Left lobe of liver (tissue), 2 donors: ENCODE results near the gene ABHD15. TPM values are rescaled to one million over a fixed set of nuclear protein-coding genes. Genes with fewer than 3 reads are reported as not detected.

Experiments used
- ATAC-seq: fragments of 200-7000 bp; cut with Tn5 transposase; one replicate; pipeline ENCODE4 v1.9.1; 2020; ENCODE audit warnings: mild to moderate bottlenecking, moderate library complexity
- DNase-seq: peaks from one replicate; pipeline ENCODE4 v3.0.0-alpha.2; 2020; ENCODE audit warnings: low spot score
- total RNA-seq: library from RNA; stranded (reverse); gene quantifications from one replicate; pipeline ENCODE4 v1.2.1, GENCODE V29; 2021
- donor health status: DM: no; HTN: no; CAD: no; lungs with moderate emphysema.
- donor health status: DM: no; HTN: yes; CAD: no.

ABHD15 gene
- total RNA-seq, 1 donor from 2014 or later: 31.2 TPM

GRCh38 chr17:29595107-29595942 is 28.5 kb upstream of the ABHD15 start:
- ATAC-seq: no peak
- no peak for DNase-seq

DNA sequence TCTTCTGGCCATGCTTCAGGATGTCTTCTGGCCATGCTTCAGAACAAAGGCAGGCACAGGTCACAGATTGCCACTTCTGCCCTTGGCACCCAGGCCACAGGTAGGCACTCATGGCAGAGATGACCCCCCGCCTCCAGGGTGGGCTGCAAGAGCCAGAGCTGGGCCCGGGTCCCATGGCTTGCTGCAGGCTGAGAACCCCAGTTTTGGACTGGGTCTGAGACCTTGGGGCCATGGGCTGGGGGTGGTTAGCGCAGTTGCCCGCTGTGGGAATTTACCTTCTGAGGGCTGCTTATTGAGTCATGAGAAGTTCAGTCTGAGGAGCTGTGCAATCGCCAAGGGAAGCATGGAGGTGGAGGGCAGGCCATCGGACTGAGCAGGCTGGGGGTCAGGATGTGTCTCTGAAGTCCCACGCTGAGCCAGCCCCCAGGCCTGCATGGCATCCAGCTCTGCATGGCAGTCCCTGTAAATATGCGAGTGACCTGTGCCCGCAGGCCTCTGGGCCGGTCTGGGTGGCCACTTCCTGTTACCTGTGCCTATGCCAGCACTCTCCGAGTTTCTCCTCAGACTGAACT is 27.8 kb upstream of the ABHD15 start:
- ATAC-seq (no peak), DNase-seq (no peak)

GRCh38 chr17:29593591-29594518 is 27.0 kb upstream of the ABHD15 start:
- ATAC-seq: no peak
- DNase-seq: no peak

DNA sequence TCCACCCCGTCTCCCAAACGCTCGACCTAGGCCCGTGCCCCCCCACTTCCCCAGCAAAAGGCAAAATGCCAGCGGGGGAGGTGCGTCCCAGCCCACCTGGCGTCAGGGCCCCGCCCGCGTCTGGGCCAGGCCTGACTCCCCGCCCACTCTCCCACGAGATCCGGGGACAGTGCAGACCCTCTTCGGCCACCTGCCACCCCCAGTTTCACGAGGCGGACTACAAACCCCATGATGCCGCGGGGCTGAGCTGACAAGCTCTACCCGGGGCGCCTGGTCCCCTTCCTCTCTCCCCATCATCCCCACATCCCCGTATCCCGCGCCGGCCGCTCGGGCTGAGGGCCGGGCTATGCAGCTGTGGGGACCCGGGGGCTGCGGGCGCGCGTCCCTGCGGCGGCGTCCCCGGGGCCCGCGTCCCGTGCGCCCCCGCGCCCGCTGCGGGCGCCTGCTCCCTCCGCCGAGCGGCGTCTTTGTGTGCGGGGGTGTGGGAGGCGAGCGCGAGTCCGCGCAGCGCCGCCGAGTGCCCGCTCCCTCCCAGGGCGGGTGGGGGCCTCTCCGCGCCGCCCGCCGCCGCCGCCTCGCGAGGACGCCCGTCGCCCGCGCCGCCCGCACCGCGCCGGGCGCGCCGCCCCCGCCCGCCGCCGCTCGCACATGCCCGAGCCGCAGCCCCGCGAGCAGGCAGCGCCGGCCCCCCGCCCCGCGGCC is 26.2 kb upstream of the ABHD15 start, which contains the start of gene ANKRD13B:
ANKRD13B (plus strand) TSS at position 283 of the 702 bp plus-strand sequence. CDS start 490 bp downstream, outside the sequence.
- ATAC-seq (no peak), DNase-seq (no peak)

GRCh38 chr17:29591737-29592608 is 25.1 kb upstream of the ABHD15 start:
- ATAC-seq: peak; percentile 67

GRCh38 chr17:29591146-29591736 is 24.4 kb upstream of the ABHD15 start:
- peak; percentile 8 for ATAC-seq
- no peak for DNase-seq

More at GRCh38 chr17:29591737-29592608, 25.1 kb upstream of the ABHD15 start:
- DNase-seq: peak; percentile 80

DNA sequence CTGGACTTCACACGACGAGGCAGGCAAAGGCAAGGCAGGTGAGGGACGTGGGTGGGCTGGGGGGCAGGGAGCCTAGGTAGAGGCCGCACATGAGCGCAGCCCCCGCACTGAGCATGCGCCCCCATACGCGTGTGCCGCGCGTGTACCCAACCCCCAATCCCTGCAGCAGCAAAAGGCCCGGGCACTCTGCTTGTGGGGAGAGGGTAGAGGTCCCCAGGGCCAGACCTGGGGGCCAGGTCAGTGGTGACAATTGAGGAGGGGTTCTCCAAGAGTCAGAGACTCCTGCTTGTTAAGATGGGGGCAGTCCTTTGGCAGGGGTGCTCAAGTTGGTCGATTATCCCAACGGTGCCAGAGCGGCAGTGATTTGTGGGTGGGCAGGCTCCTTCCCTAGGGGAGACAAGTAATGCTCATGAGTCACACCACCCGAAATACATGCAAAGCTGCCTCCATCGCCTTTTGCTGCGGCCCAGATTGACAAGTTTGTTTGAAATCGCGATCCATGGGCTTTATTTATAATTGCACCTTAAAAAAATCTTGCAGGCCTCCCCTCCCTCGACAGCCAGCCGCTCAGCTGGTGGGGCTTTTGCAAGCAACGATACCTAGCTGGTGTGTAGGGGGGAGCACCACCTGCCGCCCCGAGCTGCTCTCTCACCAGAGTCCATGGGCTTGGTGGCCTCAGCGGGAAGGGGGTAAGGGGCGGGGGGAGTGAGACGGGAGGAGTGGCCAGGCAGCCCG is 23.7 kb upstream of the ABHD15 start:
- no peak for ATAC-seq
- no peak for DNase-seq

DNA sequence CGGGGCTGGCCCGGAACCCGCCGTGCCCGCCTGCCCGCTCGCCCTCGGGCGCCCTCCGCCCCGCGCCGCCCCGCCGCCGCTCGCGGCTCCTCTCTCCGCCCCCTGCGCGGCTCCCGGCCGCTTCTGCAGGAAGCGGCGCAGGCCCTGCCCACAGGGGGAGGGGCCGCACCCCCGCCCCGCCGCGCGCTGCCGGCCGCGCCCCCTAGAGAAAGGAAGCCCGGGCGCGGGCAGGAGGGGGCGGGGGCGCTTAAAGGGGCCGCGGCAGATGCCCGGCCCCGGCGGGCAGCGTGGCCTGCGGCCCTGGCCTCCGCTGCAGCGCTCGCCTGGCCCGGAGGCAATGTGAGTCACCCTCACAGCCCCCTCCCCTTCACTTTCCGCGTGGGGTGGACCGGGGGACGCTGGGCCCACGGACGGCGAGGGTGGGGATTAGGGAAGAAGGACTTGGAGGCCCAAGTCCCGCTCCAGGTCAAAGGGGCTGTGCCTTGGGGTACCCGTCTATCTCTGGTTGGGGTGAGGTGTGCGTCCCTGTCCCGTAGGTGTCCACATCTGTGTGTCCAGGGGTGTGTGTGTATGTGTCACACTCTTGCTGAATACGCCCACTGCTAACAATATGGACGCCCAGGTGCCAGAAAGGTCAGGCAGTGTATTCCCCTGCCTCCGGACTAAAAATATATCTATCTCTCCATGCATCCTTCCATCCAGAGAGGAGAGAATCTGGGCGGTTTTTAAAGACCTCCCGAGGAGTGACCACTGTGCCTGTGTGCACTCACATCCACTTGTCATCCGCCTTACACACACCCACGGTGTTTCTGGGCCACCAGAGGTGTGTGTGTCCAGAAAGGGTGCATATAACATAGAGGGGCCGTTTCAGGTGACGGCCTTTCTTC is 22.9 kb upstream of the ABHD15 start, which contains the start of gene GIT1:
GIT1 (minus strand) TSS at position 125 of the 887 bp plus-strand sequence. CDS start 270 bp downstream, outside the sequence.
- ATAC-seq: peak; percentile 89
- DNase-seq: peak; percentile 88

- ATAC-seq (peak; percentile 3), DNase-seq (peak; percentile 60)
These were observed 21.9 kb upstream of the ABHD15 start for GRCh38 chr17:29588562-29589411.

GRCh38 chr17:29588017-29588561 is 21.3 kb upstream of the ABHD15 start:
- no peak for DNase-seq
- ATAC-seq: no peak

- DNase-seq (no peak), ATAC-seq (no peak)
These were observed 20.8 kb upstream of the ABHD15 start for GRCh38 chr17:29587591-29587990.

- DNase-seq: no peak
- no peak for ATAC-seq
These were observed 20.0 kb upstream of the ABHD15 start for GRCh38 chr17:29586676-29587469.

DNA sequence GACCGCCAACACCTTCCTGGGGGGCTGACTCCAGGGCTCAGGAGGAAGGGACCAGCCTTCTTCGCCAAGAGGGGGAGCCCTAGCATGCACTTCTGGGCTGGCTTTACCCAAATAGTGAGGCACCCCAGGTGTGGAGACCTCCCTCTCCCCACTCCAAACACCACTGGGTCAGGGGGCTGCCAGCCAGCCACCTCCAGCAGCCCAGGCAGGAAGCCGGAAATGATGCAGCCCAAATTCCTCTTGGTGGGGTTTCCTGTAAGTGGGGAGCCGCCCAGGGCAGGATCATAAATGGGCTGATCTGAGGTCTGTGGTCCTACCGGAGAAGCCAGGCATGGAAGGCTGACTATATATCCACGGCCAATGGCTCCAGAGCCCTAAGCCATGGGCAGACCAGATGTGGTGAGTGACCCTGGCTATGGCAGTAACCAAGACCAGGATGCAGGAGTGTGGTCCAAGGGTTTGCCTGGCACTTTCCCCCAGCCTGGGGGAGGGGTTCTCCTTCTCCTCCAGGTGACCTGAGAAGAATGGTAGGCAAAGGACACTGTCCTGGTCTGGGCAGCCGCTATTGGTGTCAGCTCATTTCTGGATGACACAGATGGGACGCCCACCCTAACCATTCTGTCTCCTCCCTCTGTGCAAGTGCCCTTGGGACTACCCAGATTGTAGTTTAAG is 18.4 kb upstream of the ABHD15 start:
- DNase-seq: peak; percentile 45
- no peak for ATAC-seq

DNA sequence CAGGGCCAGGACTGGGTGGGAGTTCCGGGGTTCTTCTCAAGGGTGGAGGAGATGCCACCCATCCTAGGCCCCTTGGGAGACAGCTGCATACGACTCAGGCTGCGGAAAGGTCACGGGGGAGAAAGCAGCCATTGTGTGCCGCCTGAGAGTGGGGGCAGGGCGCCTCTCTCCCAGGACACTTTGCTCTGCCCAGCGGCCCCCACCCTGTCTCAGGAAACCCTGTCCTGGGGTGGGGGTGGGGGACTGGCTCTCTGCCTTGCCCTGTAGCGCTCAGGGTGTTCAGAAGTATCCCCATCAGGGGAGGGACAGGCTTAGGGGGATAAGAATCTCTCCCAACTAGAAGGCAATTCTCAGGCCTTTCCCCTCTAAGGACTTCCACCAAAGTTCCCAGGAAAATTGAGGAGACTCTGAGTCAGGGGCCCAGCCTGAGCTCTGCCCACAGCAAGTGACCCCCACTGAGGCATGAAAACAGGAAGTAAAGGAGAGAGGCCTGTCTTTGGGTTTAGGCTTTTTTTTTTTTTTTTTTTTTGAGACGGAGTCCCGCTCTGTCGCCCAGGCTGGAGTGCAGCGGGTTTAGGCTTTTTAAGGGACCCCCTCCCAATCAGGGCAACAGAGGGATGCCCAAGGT is 17.7 kb upstream of the ABHD15 start:
- ATAC-seq (no peak), DNase-seq (no peak)
